Measurements from ENCODE around the gene BLM.

Gene BLM

GRCh38 chr15:90807074-90807785 lies 90.1 kb downstream of the BLM start:
- no peak for DNase-seq (ENCODE audit: low spot score)
- in situ Hi-C loops (cut with MboI; ENCODE audit: low sequenced_read_pairs, unreplicated experiment) = no loop called here
- TF ChIP-seq CTCF (IDR thresholded peaks at IDR 0.05; ENCODE audit: borderline replicate concordance, control extremely low read depth, extremely low read depth, insufficient read depth, missing control alignments) = no peak

- no peak for TF ChIP-seq CTCF (IDR thresholded peaks at IDR 0.05; ENCODE audit: borderline replicate concordance, control extremely low read depth, extremely low read depth, insufficient read depth, missing control alignments)
- no peak for DNase-seq (ENCODE audit: low spot score)
- in situ Hi-C loops (cut with MboI; ENCODE audit: low sequenced_read_pairs, unreplicated experiment) = no loop called here
Observed at GRCh38 chr15:90807786-90808086, 90.6 kb downstream of the BLM start.

- in situ Hi-C loops (cut with MboI; ENCODE audit: low sequenced_read_pairs, unreplicated experiment) = no loop called here
- TF ChIP-seq CTCF (IDR thresholded peaks at IDR 0.05; ENCODE audit: borderline replicate concordance, control extremely low read depth, extremely low read depth, insufficient read depth, missing control alignments) = no peak
- no peak for DNase-seq (ENCODE audit: low spot score)
Observed at GRCh38 chr15:90808517-90809235, 91.5 kb downstream of the BLM start.

GRCh38 chr15:90809536-90809935 lies 92.4 kb downstream of the BLM start:
- TF ChIP-seq CTCF (IDR thresholded peaks at IDR 0.05; ENCODE audit: borderline replicate concordance, control extremely low read depth, extremely low read depth, insufficient read depth, missing control alignments) = no peak
- DNase-seq (ENCODE audit: low spot score) = no peak
- in situ Hi-C loops (cut with MboI; ENCODE audit: low sequenced_read_pairs, unreplicated experiment) = no loop called here

- in situ Hi-C loops (cut with MboI; ENCODE audit: low sequenced_read_pairs, unreplicated experiment) = no loop called here
Observed at GRCh38 chr15:90810354-90810753, 93.2 kb downstream of the BLM start.

More at GRCh38 chr15:90810354-90810753, 93.2 kb downstream of the BLM start:
- TF ChIP-seq CTCF (IDR thresholded peaks at IDR 0.05; ENCODE audit: borderline replicate concordance, control extremely low read depth, extremely low read depth, insufficient read depth, missing control alignments) = no peak
- DNase-seq (ENCODE audit: low spot score) = no peak
